Measurements from ENCODE around the gene SEMA4C.

GRCh38 chr2:96890726-96891385, 21.0 kb upstream of the SEMA4C start:
- no peak for TF ChIP-seq CTCF (optimal IDR thresholded peaks at IDR 0.05 in 1 of 3, IDR thresholded peaks at IDR 0.05 in 1 of 3, conservative IDR thresholded peaks at IDR 0.05 in 1 of 3; ENCODE audit: extremely low read depth in 1 of 3, insufficient read depth in 2 of 3, low read length in 3 of 3)
- no peak for TF ChIP-seq EZH2 (IDR thresholded peaks at IDR 0.05; ENCODE audit: low read length)
